M059J (cell line): ENCODE results near the gene CLNK. TPM values are rescaled to one million over a fixed set of nuclear protein-coding genes. Genes with fewer than 3 reads are reported as not detected.
"Not testable (repeated sequence)": the region's sequence is repeated elsewhere in the genome, so short reads cannot be mapped to it uniquely, and the experiment has no call there.

Experiments
- DNase-seq: peaks from one replicate; pipeline ENCODE4 v3.0.0-alpha.2; 2012; ENCODE audit warnings: low read depth
- total RNA-seq: library from RNA; depleted of rRNA; stranded (reverse); fragments of >200 nt; shearing (Covaris generic); gene quantifications from 2 replicates; pipeline ENCODE4 v1.2.3, GENCODE V29; 2014

CLNK gene
- total RNA-seq, 1 experiment from 2014 or later: not detected

- no peak for DNase-seq
Observed at GRCh38 chr4:10577508-10578426, 106.8 kb downstream of the CLNK start.

- no peak for DNase-seq
Observed at GRCh38 chr4:10577018-10577417, 107.5 kb downstream of the CLNK start.

GRCh38 chr4:10576236-10576635, 108.3 kb downstream of the CLNK start:
- DNase-seq: no peak

GRCh38 chr4:10575414-10575813, 109.2 kb downstream of the CLNK start:
- DNase-seq: no peak

GRCh38 chr4:10574553-10574952, 110.0 kb downstream of the CLNK start:
- DNase-seq: not testable (repeated sequence)

- no peak for DNase-seq
Observed at GRCh38 chr4:10571909-10572308, 112.7 kb downstream of the CLNK start.

GRCh38 chr4:10569491-10569890, 115.1 kb downstream of the CLNK start:
- no peak for DNase-seq

GRCh38 chr4:10567766-10568165, 116.8 kb downstream of the CLNK start:
- no peak for DNase-seq

GRCh38 chr4:10565166-10565780, 119.3 kb downstream of the CLNK start:
- DNase-seq: no peak

- DNase-seq: peak; percentile 56
Observed at GRCh38 chr4:10554694-10555093, 129.9 kb downstream of the CLNK start.

GRCh38 chr4:10554121-10554520, 130.4 kb downstream of the CLNK start:
- no peak for DNase-seq

- DNase-seq: no peak
Observed at GRCh38 chr4:10552591-10553280, 131.8 kb downstream of the CLNK start.

GRCh38 chr4:10535912-10536311, 148.7 kb downstream of the CLNK start:
- DNase-seq: no peak

- no peak for DNase-seq
Observed at GRCh38 chr4:10534820-10535219, 149.7 kb downstream of the CLNK start.

GRCh38 chr4:10532155-10532554, 152.4 kb downstream of the CLNK start:
- DNase-seq: no peak

- DNase-seq: peak; percentile 77
Observed at GRCh38 chr4:10530137-10530786, 154.3 kb downstream of the CLNK start.

GRCh38 chr4:10529291-10530136, 155.1 kb downstream of the CLNK start:
- peak; percentile 59 for DNase-seq

- DNase-seq: no peak
Observed at GRCh38 chr4:10527438-10527837, 157.1 kb downstream of the CLNK start.

- DNase-seq: peak; percentile 45
Observed at GRCh38 chr4:10526429-10527222, 157.9 kb downstream of the CLNK start.

- peak; percentile 11 for DNase-seq
Observed at GRCh38 chr4:10524196-10524833, 160.3 kb downstream of the CLNK start.
